Measurements from ENCODE around the gene SCAMP1.

The SCAMP1 gene

GRCh38 chr5:78497573-78498533 is 137.4 kb downstream of the SCAMP1 start:
- DNase-seq: no peak

- DNase-seq: no peak
Observed at GRCh38 chr5:78499485-78499884, 139.1 kb downstream of the SCAMP1 start.

- no peak for DNase-seq
Observed at GRCh38 chr5:78500028-78500427, 139.6 kb downstream of the SCAMP1 start.

- DNase-seq: no peak
Observed at GRCh38 chr5:78500871-78501270, 140.5 kb downstream of the SCAMP1 start.

- DNase-seq: no peak
Observed at GRCh38 chr5:78501411-78502352, 141.3 kb downstream of the SCAMP1 start.

- no peak for DNase-seq
Observed at GRCh38 chr5:78503958-78504653, 143.7 kb downstream of the SCAMP1 start.

GRCh38 chr5:78504704-78505677 is 144.6 kb downstream of the SCAMP1 start:
- DNase-seq: no peak

GRCh38 chr5:78505860-78506259 is 145.4 kb downstream of the SCAMP1 start:
- no peak for DNase-seq

GRCh38 chr5:78506261-78507024 is 146.0 kb downstream of the SCAMP1 start:
- DNase-seq: no peak

- DNase-seq: no peak
Observed at GRCh38 chr5:78507531-78507930, 147.1 kb downstream of the SCAMP1 start.

GRCh38 chr5:78508186-78508765 is 147.9 kb downstream of the SCAMP1 start:
- DNase-seq: no peak

- DNase-seq: peak; percentile 58
Observed at GRCh38 chr5:78509145-78509865, 148.9 kb downstream of the SCAMP1 start.

GRCh38 chr5:78509884-78510769 is 149.7 kb downstream of the SCAMP1 start:
- peak; percentile 45 for DNase-seq

- DNase-seq: no peak
Observed at GRCh38 chr5:78511121-78511906, 150.9 kb downstream of the SCAMP1 start.

- no peak for DNase-seq
Observed at GRCh38 chr5:78512435-78512834, 152.0 kb downstream of the SCAMP1 start.

- no peak for DNase-seq
Observed at GRCh38 chr5:78513441-78513840, 153.0 kb downstream of the SCAMP1 start.

- no peak for DNase-seq
Observed at GRCh38 chr5:78514427-78515330, 154.3 kb downstream of the SCAMP1 start.

Data from KG1 (cell line).